Neural crest cell (in vitro differentiated cells): Measurements from ENCODE around the gene PSD. TPM values are rescaled to one million over a fixed set of nuclear protein-coding genes. Genes with fewer than 3 reads are reported as not detected.

ENCODE experiments used
- DNase-seq: peaks from one replicate; pipeline ENCODE4 v3.0.0; 2021; ENCODE audit warnings: low read depth, mixed read lengths, low spot score
- H3K27ac Mint-ChIP-seq: one replicate; pipeline ENCODE4 v1.8.0; 2021; ENCODE audit warnings: mild to moderate bottlenecking, mixed read lengths; ENCODE audit not compliant: unreplicated experiment
- H3K27me3 Mint-ChIP-seq: 2 replicates; pipeline ENCODE4 v1.8.0; 2021; ENCODE audit warnings: low read depth, mild to moderate bottlenecking, mixed read lengths
- H3K36me3 Mint-ChIP-seq: 2 replicates; pipeline ENCODE4 v1.8.0; 2021; ENCODE audit warnings: low read depth, mild to moderate bottlenecking, mixed read lengths
- H3K4me1 Mint-ChIP-seq: 2 replicates; pipeline ENCODE4 v1.8.0; 2021; ENCODE audit warnings: mixed read lengths
- H3K4me3 Mint-ChIP-seq: one replicate; pipeline ENCODE4 v1.8.0; 2021; ENCODE audit warnings: mild to moderate bottlenecking, mixed read lengths
- H3K9me3 Mint-ChIP-seq: 2 replicates; pipeline ENCODE4 v1.8.0; 2021; ENCODE audit warnings: mixed read lengths
- CTCF ChIP-seq: fragments of 200-600 bp; sonication (generic); conservative IDR thresholded peaks from 2 replicates; pipeline ENCODE4 v1.5.0; 2021; ENCODE audit warnings: antibody characterized with exemption, mild to moderate bottlenecking
- total RNA-seq: library from RNA; stranded (reverse); gene quantifications from 2 replicates; pipeline ENCODE4 v1.2.1, GENCODE V29; 2021

The PSD gene
- total RNA-seq, 1 donor from 2014 or later = 37.4 TPM

GRCh38 chr10:102425444-102425843, 6.9 kb upstream of the PSD start:
- Mint-ChIP-seq H3K36me3 (peaks cover 2% of the 10 kb centered on the region), H3K4me1 (peaks cover 60% of the 10 kb centered on the region), H3K9me3 (no peaks in the 10 kb centered on the region), H3K27ac (peak overlapping the region; percentile 94), H3K4me3 (peak overlapping the region; percentile 74), H3K27me3 (peaks cover 6% of the 10 kb centered on the region)
- DNase-seq = peak; percentile 54
- TF ChIP-seq CTCF = no peak

GRCh38 chr10:102424916-102425315, 6.3 kb upstream of the PSD start:
- H3K4me1 Mint-ChIP-seq = peaks cover 66% of the 10 kb centered on the region
- DNase-seq = no peak
- H3K27me3 Mint-ChIP-seq = peaks cover 8% of the 10 kb centered on the region
- TF ChIP-seq CTCF = no peak
- peak overlapping the region; percentile 77 for H3K4me3 Mint-ChIP-seq
- H3K9me3 Mint-ChIP-seq = no peaks in the 10 kb centered on the region
- H3K36me3 Mint-ChIP-seq = peaks cover 2% of the 10 kb centered on the region
- no peak overlapping the region for H3K27ac Mint-ChIP-seq

GRCh38 chr10:102424145-102424544, 5.6 kb upstream of the PSD start:
- Mint-ChIP-seq H3K36me3 (peaks cover 2% of the 10 kb centered on the region), H3K9me3 (no peaks in the 10 kb centered on the region), H3K4me3 (peak overlapping the region; percentile 77), H3K27ac (no peak overlapping the region), H3K4me1 (peaks cover 68% of the 10 kb centered on the region), H3K27me3 (peaks cover 10% of the 10 kb centered on the region)
- no peak for DNase-seq
- no peak for TF ChIP-seq CTCF

GRCh38 chr10:102423372-102423968, 4.9 kb upstream of the PSD start:
- Mint-ChIP-seq H3K27ac (no peak overlapping the region), H3K27me3 (peaks cover 11% of the 10 kb centered on the region), H3K9me3 (no peaks in the 10 kb centered on the region), H3K4me3 (peak overlapping the region; percentile 94), H3K36me3 (peaks cover 2% of the 10 kb centered on the region), H3K4me1 (peaks cover 71% of the 10 kb centered on the region)
- no peak for DNase-seq
- TF ChIP-seq CTCF = no peak

GRCh38 chr10:102422545-102423129, 4.1 kb upstream of the PSD start:
- H3K4me3 Mint-ChIP-seq = peak overlapping the region; percentile 94
- peaks cover 2% of the 10 kb centered on the region for H3K36me3 Mint-ChIP-seq
- H3K4me1 Mint-ChIP-seq = peaks cover 76% of the 10 kb centered on the region
- H3K9me3 Mint-ChIP-seq = no peaks in the 10 kb centered on the region
- no peak overlapping the region for H3K27ac Mint-ChIP-seq
- H3K27me3 Mint-ChIP-seq = peaks cover 11% of the 10 kb centered on the region
- peak; percentile 71 for DNase-seq
- TF ChIP-seq CTCF = peak; percentile 78
